ENCODE results near the gene TMEM114. TPM values are rescaled to one million over a fixed set of nuclear protein-coding genes. Genes with fewer than 3 reads are reported as not detected.

Gene TMEM114
- polyA plus RNA-seq, 1 donor from 2014 or later, result 0.62 TPM

DNA sequence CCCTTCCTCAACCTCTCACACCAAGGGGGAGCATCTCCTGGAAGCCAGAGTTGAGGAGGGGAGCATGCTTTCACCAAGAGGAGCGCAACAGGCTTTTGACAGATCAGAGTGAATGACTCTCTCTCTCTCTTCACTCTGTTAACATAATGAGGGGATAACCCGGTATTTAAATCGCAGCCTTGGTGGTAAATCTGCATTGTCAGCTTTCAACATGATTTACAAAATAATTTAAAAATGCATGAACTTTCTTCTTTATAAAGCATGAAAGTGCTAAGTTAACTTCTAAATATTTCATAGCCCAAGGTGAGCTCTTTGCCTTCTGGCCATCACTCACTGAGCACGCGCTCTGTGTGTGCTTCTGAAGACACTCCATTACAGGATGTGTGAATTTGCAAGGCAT lies 61.8 kb downstream of the TMEM114 start:
- Histone ChIP-seq H3K79me2 (replicated peaks; ENCODE audit: insufficient read depth, low read length) (no peaks in the 10 kb centered on the region), H3K27me3 (ENCODE audit: insufficient read depth, low read depth, low read length) (no peaks in the 10 kb centered on the region), H3K36me3 (ENCODE audit: insufficient read depth, low read length) (no peaks in the 10 kb centered on the region), H3K9me3 (ENCODE audit: low read length) (no peaks in the 10 kb centered on the region), H3K27ac (ENCODE audit: low read length) (no peak overlapping the region), H2AFZ (ENCODE audit: low read depth, low read length) (no peak overlapping the region), H3K4me3 (ENCODE audit: low read length) (no peak overlapping the region), H3K9me2 (ENCODE audit: insufficient read depth, low read length) (no peaks in the 10 kb centered on the region), H3F3A (ENCODE audit: insufficient read depth, low read length, poor library complexity, severe bottlenecking) (no peaks in the 10 kb centered on the region), H3K4me2 (ENCODE audit: low read length) (no peak overlapping the region), H4K20me1 (ENCODE audit: insufficient read depth) (no peaks in the 10 kb centered on the region), H3K9ac (ENCODE audit: low read length) (no peak overlapping the region)
- no peak for TF ChIP-seq TAF1 (IDR thresholded peaks at IDR 0.05; ENCODE audit: low read depth)
- TF ChIP-seq, protein P1, sequence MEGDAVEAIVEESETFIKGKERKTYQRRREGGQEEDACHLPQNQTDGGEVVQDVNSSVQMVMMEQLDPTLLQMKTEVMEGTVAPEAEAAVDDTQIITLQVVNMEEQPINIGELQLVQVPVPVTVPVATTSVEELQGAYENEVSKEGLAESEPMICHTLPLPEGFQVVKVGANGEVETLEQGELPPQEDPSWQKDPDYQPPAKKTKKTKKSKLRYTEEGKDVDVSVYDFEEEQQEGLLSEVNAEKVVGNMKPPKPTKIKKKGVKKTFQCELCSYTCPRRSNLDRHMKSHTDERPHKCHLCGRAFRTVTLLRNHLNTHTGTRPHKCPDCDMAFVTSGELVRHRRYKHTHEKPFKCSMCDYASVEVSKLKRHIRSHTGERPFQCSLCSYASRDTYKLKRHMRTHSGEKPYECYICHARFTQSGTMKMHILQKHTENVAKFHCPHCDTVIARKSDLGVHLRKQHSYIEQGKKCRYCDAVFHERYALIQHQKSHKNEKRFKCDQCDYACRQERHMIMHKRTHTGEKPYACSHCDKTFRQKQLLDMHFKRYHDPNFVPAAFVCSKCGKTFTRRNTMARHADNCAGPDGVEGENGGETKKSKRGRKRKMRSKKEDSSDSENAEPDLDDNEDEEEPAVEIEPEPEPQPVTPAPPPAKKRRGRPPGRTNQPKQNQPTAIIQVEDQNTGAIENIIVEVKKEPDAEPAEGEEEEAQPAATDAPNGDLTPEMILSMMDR (IDR thresholded peaks at IDR 0.05; ENCODE audit: poor library complexity, severe bottlenecking), result no peak
- no peak for TF ChIP-seq RAD21 (conservative IDR thresholded peaks at IDR 0.05)
- no peak for TF ChIP-seq POLR2AphosphoS5 (IDR thresholded peaks at IDR 0.05)
- no peak for TF ChIP-seq EZH2 (IDR thresholded peaks at IDR 0.05; ENCODE audit: borderline replicate concordance, insufficient read depth, low read length, poor library complexity, severe bottlenecking)
- no peak for TF ChIP-seq MXI1 (conservative IDR thresholded peaks at IDR 0.05; ENCODE audit: poor library complexity, severe bottlenecking)
- no peak for TF ChIP-seq REST (IDR thresholded peaks at IDR 0.05; ENCODE audit: borderline replicate concordance)
- no peak for TF ChIP-seq SMC3 (conservative IDR thresholded peaks at IDR 0.05; ENCODE audit: poor library complexity)
- no peak for TF ChIP-seq EP300 (conservative IDR thresholded peaks at IDR 0.05; ENCODE audit: poor library complexity, severe bottlenecking)

DNA sequence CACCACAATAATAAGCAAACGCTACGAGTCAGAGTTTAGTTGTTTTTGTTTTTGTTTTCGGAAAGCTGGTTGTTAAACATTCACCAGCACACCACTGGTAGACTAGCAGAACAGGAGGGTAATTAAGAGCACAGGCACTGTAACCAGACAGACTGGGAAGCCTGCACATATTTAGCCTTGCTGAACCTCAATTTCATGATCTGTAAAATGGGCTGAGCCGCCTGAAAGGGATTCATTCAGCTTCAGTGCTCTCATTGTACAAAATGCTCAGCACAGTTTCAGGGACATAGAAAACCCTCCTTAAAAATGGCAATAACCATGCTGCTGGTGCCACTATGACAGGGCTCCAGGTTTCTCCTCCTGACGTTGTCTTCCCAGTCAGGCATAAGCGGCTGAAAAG lies 66.4 kb downstream of the TMEM114 start:
- H3F3A ChIP-seq (ENCODE audit: insufficient read depth, low read length, poor library complexity, severe bottlenecking), result no peaks in the 10 kb centered on the region
- no peak overlapping the region for H3K4me3 ChIP-seq (ENCODE audit: low read length)
- no peaks in the 10 kb centered on the region for H3K36me3 ChIP-seq (ENCODE audit: insufficient read depth, low read length)
- H3K27ac ChIP-seq (ENCODE audit: low read length), result no peak overlapping the region
- no peaks in the 10 kb centered on the region for H3K27me3 ChIP-seq (ENCODE audit: insufficient read depth, low read depth, low read length)
- no peaks in the 10 kb centered on the region for H3K9me3 ChIP-seq (ENCODE audit: low read length)
- no peaks in the 10 kb centered on the region for H3K9me2 ChIP-seq (ENCODE audit: insufficient read depth, low read length)
- TF ChIP-seq SMC3 (conservative IDR thresholded peaks at IDR 0.05; ENCODE audit: poor library complexity) (no peak), RAD21 (conservative IDR thresholded peaks at IDR 0.05) (no peak), EZH2 (IDR thresholded peaks at IDR 0.05; ENCODE audit: borderline replicate concordance, insufficient read depth, low read length, poor library complexity, severe bottlenecking) (no peak), REST (IDR thresholded peaks at IDR 0.05; ENCODE audit: borderline replicate concordance) (no peak)
- TF ChIP-seq, protein P1 (IDR thresholded peaks at IDR 0.05; ENCODE audit: poor library complexity, severe bottlenecking), result no peak
- no peaks in the 10 kb centered on the region for H4K20me1 ChIP-seq (ENCODE audit: insufficient read depth)
- H3K9ac ChIP-seq (ENCODE audit: low read length), result no peak overlapping the region
- no peaks in the 10 kb centered on the region for H3K79me2 ChIP-seq (replicated peaks; ENCODE audit: insufficient read depth, low read length)
- H2AFZ ChIP-seq (ENCODE audit: low read depth, low read length), result no peak overlapping the region
- no peak overlapping the region for H3K4me2 ChIP-seq (ENCODE audit: low read length)
